ENCODE data around the gene SPART.
A peak's percentile ranks its signal among the peaks of the same experiment; 100 is the strongest.

Gene SPART, protein sequence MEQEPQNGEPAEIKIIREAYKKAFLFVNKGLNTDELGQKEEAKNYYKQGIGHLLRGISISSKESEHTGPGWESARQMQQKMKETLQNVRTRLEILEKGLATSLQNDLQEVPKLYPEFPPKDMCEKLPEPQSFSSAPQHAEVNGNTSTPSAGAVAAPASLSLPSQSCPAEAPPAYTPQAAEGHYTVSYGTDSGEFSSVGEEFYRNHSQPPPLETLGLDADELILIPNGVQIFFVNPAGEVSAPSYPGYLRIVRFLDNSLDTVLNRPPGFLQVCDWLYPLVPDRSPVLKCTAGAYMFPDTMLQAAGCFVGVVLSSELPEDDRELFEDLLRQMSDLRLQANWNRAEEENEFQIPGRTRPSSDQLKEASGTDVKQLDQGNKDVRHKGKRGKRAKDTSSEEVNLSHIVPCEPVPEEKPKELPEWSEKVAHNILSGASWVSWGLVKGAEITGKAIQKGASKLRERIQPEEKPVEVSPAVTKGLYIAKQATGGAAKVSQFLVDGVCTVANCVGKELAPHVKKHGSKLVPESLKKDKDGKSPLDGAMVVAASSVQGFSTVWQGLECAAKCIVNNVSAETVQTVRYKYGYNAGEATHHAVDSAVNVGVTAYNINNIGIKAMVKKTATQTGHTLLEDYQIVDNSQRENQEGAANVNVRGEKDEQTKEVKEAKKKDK

DNA sequence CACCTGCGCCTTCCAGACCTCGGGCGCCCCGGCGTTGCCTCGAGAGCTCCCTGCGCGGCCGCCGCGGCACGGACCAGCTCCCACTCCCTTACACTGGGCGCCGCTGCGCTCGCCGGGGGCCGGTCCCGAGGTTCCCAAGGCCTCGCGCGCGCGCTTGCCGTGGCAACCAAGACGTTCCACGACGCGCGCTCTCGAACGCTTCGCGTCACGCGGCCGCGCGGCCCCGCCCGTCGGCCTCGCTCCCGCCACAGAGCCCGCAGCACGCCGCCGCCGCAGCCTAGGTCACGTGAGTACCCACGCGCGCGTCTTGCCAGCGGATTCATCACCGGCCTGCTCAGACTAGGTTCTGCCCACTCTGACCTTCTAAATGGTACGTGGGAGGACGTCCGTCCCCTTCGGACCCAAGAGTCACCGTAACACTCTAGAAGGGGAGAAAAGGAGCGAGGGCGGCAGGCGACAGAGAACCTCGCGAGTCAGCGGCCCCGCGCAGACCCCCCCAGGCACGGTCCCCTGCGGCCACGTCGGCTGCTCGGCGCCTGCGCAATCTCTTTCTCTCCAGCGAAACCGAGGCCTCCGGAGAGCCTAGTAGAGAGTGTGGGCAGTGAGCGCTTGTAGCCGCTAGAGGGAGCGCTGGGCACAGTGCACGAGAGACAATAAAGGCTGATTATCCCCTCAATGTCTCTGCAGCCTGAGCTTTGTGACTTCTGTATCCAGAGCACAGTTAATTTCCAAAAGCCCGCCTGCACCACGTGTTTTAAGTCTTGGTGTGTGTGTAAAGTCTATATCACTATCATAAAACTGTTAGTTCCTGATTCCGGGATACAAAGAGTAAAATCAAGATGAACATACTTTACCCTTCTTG lies at the start of gene SPART:
Gene SPART, minus strand, starts transcription at position 173 of the 862 bp plus-strand sequence. CDS start 10,564 bp downstream, outside the sequence.
- DNase-seq (ENCODE audit: low read depth in 2 of 2), result peak; percentile 78 to 83

DNA sequence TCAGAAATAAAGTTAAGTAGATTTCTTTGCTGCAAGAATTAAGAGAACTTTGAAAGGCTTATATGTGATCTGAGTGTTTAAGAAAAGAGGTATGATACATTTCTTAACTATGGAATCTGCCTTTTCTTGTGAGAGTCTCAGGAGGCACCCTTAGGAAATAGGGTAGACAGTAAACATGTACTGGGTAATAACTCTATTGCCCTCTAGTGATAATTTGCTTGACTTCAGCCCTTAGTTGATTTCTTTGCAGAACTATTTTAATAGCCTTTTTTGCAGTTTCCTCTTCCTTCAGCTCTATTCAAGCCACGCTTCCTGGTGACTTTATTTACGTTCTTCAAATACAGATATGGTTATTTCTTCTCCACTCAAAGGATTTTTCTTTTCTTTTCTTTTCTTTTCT lies 49.1 kb upstream of the SPART start:
- DNase-seq (ENCODE audit: low read depth in 2 of 2), result no peak

GRCh38 chr13:36385489-36385888 lies 39.3 kb upstream of the SPART start:
- DNase-seq (ENCODE audit: low read depth in 2 of 2), result no peak

GRCh38 chr13:36382030-36382429 lies 35.8 kb upstream of the SPART start:
- DNase-seq (ENCODE audit: low read depth in 2 of 2), result no peak

DNA sequence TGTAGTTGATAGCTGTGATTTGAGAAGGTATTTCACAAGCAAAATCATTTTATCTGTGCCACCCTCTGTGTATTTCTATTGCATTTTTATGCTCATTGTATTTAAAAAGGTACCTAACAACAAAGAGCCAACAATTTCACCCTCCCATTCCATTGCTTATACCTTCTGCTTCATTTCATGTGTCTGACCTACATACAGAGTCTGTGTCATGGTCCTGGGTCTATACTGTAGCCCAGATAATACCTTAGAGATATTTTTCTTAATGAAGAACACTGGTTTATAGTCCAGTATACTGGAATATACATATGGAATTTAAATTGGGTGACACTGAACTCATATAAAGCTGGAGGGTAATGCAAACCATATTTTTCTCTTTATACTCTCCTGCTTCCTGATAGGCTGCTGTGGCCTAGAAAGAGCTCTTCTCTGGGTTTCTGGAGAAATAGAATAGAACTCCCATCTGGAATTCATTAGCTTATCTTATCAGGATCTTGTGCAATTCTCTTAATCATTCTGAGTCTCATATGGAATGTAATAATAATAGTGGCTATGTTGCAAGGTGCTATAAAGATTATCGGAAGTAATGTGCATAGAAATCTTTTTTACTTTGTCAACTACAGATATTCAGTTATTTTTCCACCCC lies 31.8 kb upstream of the SPART start:
- no peak for DNase-seq (ENCODE audit: low read depth in 2 of 2)

GRCh38 chr13:36374063-36374462 lies 27.9 kb upstream of the SPART start:
- DNase-seq (ENCODE audit: low read depth in 2 of 2), result no peak

DNA sequence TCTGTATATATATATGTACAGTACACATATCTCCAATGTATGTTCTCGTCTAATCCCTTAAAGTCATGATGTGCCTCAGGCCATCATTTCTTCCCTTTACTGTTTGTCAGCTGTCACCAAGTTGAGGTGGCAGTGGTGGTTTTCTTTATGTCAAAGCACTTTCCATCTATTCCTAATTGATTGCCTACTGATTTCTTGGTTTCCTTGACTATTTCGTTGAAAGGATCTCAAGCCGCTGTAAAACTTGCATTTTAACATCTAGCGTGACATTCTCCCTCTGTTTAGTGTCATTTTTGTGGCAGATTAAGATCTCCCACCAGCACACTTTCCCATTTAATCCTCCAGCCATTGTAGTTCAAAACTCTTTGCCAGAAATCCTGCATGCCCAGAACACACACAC lies 25.0 kb upstream of the SPART start:
- no peak for DNase-seq (ENCODE audit: low read depth in 2 of 2)

DNA sequence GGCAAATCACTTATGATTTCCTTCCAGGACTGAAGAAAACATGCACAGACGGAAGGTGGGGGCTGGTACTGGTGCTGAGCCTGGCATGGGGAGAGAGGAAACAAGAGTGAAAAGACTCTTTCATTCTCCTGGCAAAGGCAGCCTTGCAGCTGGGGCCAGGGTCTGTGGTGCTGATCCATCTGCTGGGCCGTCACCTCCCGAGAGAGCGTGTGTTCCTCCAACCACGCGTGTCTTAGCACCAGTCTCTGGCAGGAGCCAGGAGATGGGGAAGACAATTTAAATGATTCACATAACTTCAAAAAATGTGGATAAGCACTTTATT lies 23.9 kb upstream of the SPART start:
- no peak for DNase-seq (ENCODE audit: low read depth in 2 of 2)

DNA sequence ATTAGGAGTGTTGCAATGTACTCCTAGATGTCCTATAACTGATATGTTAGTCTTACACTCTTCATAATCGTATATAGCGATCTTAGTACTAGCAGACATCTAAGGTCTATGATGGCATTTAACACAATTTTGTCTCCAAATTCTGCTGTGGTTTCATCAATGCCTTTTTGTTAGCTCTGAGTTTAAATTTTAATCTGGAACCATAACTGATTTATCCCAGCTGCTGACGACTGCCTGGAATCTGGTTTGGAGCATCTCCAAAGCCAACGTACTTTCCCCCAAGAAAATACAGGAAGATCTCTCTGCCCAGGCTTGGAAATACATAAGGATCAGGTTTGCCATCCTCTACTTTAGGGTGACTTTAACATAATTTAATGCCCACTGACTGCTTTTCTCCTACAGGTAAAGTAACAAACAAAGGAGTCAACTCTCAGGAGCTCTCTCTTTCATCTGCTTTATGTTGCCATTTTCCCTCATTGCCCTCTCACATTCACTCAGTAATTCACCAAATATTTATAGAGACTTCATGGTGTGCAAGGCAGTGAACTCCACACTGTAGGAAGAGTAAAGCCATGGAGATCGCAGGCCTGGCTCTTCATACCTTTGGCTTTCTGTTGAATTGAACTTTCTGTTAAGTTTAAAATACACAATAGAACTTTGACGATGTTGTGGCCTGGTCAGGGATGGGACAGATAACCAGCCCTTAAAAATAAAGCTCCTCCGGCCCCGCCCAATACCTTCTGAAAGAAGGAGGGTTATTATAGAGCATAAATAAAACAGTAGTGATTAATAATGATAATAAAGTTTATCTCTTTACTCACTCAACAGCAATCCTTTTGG lies 23.3 kb upstream of the SPART start:
- no peak for DNase-seq (ENCODE audit: low read depth in 2 of 2)

GRCh38 chr13:36366031-36366430 lies 19.8 kb upstream of the SPART start:
- DNase-seq (ENCODE audit: low read depth in 2 of 2), result no peak

DNA sequence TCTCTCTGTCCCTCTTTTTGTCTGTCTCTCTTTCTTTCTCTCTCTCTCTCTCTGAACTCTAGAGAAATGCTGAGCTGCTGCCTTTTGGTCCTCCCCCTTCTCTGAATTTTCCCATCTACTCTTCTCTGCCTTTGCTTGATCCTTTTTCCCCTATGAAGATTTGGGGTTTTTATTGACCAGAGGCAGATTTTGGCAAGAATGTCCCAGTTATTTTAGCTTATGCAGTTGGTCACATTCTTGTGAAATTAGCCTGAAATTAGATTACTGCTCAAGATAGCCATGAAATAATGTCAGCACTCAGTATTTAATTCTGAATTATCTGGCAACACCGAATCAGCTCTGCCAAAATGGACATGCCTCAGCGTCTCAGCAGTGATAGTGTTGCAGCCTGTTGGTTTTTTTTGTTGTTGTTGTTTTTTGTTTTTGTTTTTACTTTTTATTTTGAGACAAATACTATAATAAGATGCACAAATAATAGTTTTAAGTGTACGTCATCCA lies 17.2 kb upstream of the SPART start:
- no peak for DNase-seq (ENCODE audit: low read depth in 2 of 2)

- DNase-seq (ENCODE audit: low read depth in 2 of 2), result no peak
Observed at GRCh38 chr13:36362914-36363313, 16.7 kb upstream of the SPART start.

GRCh38 chr13:36362251-36362650 lies 16.1 kb upstream of the SPART start:
- DNase-seq (ENCODE audit: low read depth in 2 of 2), result no peak

GRCh38 chr13:36360903-36361302 lies 14.7 kb upstream of the SPART start:
- DNase-seq (ENCODE audit: low read depth in 2 of 2), result no peak

GRCh38 chr13:36359301-36359950 lies 13.2 kb upstream of the SPART start:
- no peak for DNase-seq (ENCODE audit: low read depth in 2 of 2)

DNA sequence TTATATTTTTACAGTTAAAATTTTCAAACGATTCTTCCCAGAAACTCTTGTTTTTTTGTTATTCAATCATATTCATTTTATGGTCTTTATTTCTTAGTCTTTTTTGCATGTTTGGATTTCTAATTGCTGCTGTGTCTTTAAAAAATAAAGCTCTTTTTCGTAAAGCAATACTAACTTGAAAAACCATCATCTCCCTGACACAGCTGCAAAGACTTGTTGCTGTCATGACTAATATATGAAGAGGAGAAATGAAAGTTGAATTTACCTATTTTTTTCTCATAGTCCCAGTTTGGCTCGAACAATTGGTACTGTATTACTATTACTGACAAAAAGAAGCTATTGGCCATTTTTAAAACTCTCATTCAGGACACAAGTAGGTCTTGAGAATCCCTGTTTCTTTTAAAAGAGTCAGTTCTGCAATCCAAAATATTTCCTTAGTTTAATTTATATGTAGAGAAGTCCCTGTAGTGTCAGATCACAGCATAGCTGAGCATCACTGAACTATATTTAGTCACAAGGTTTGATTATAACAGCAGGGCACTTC lies 12.1 kb upstream of the SPART start:
- DNase-seq (ENCODE audit: low read depth in 2 of 2), result no peak

DNA sequence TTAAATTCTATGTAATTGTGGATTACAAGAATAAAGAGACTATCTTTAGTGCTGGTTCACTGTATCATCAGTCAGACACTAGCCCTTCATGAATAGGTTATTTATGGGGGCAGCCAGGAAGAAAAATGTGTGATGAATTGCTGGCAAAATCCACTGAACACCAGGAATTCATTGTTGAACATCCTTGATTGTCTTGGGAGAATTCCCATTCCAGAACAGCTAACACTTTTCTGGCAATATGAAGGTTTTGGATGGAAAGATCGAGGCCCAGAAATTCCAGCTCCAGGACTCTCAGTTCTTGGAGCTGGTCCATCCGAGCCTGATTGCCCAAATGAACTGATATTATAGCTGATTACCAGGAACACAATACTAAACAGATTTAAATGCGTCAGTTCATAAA lies 11.5 kb upstream of the SPART start:
- DNase-seq (ENCODE audit: low read depth in 2 of 2), result no peak

GRCh38 chr13:36357231-36357630 lies 11.0 kb upstream of the SPART start:
- no peak for DNase-seq (ENCODE audit: low read depth in 2 of 2)

GRCh38 chr13:36356058-36356457 lies 9.9 kb upstream of the SPART start:
- DNase-seq (ENCODE audit: low read depth in 2 of 2), result no peak

DNA sequence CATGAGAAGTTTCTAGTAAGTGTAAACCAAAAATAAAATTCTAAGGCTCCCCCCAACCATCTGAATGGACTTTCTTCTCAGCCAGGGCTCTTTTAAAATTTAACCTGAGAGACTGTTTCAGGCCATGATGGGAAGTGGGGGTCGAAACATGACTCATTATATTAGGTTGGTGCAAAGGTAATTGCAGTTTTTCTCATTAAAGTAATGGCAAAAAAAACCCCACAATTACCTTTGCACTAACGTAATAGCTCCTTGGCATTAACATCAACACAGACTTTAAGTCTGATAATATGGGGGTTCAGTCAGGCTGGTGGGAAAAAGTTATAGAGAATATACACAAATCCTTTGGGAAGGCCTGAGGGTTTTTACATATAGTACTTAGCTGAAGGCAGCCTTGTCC lies 9.4 kb upstream of the SPART start:
- DNase-seq (ENCODE audit: low read depth in 2 of 2), result no peak

All from stimulated activated CD4-positive, alpha-beta T cell treated with anti-CD3 and anti-CD28 coated beads, Interleukin-15, amount 100 ng/mL, for 48 hours (primary cell).